HEK293 (cell line): ENCODE results near the gene KIAA1671.

ENCODE experiments used
- CTCF ChIA-PET: fragments of 350-600 bp; formaldehyde crosslinking; extraction: SDS; loops from one replicate; lab custom pipeline; 2021; ENCODE audit warnings: antibody characterized with exemption; lab: Yijun Ruan, JAX
- POLR2A ChIA-PET: fragments of 300-600 bp; formaldehyde crosslinking; extraction: SDS; loops from one replicate; lab custom pipeline; 2020; ENCODE audit warnings: antibody characterized with exemption, inconsistent platforms; lab: Yijun Ruan, JAX
- H3K27ac ChIP-seq: fragments of 200-500 bp; sonication (Bioruptor generic); 2 replicates; pipeline ENCODE4 v1.5.1; 2014; ENCODE audit warnings: low read depth, low read length, control low read depth, inconsistent platforms; ENCODE audit errors: extremely low read depth
- H3K36me3 ChIP-seq, 2 experiments: fragments of 200-500 bp in 1 of 2; sonication (Bioruptor generic) in 1 of 2; 1 replicate in 1 of 2; 2 replicates in 1 of 2; pipeline ENCODE4 v1.5.1; 2014 to 2017; ENCODE audit warnings: inconsistent platforms in 2 of 2, low read length in 2 of 2; ENCODE audit not compliant: control insufficient read depth in 2 of 2, insufficient read depth in 1 of 2
- H3K4me1 ChIP-seq: fragments of 200-500 bp; sonication (Bioruptor generic); 2 replicates; pipeline ENCODE4 v1.5.1; 2014; ENCODE audit warnings: mild to moderate bottlenecking, low read length, inconsistent platforms; ENCODE audit not compliant: control insufficient read depth, insufficient read depth
- H3K4me3 ChIP-seq: 2 replicates; pipeline ENCODE4 v1.5.1; 2011; ENCODE audit warnings: low read depth, mild to moderate bottlenecking, control low read depth, low read length, moderate library complexity
- H3K9me3 ChIP-seq: fragments of 200-500 bp; sonication (Bioruptor generic); 2 replicates; pipeline ENCODE4 v1.5.1; 2014; ENCODE audit warnings: low read depth, low read length, inconsistent platforms; ENCODE audit not compliant: control insufficient read depth, insufficient read depth
- EGR2 ChIP-seq: fragments of 450-650 bp; formaldehyde crosslinking; IDR thresholded peaks from 2 replicates; pipeline ENCODE4 v1.5.1; 2016; ENCODE audit warnings: low read depth, missing biosample characterization, missing genetic modification characterization
- ZBTB17 ChIP-seq: fragments of 450-650 bp; formaldehyde crosslinking; IDR thresholded peaks from 2 replicates; pipeline ENCODE4 v1.5.1; 2016; ENCODE audit warnings: missing biosample characterization, missing genetic modification characterization
- ZNF202 ChIP-seq: fragments of 450-650 bp; formaldehyde crosslinking; IDR thresholded peaks from 2 replicates; pipeline ENCODE4 v1.5.1; 2016; ENCODE audit warnings: missing biosample characterization, missing genetic modification characterization, borderline replicate concordance
- ZNF366 ChIP-seq: fragments of 450-650 bp; formaldehyde crosslinking; conservative IDR thresholded peaks from 2 replicates; pipeline ENCODE4 v1.5.1; 2016; ENCODE audit warnings: missing biosample characterization, missing genetic modification characterization
- ZNF561 ChIP-seq: fragments of 450-650 bp; IDR thresholded peaks from 2 replicates; pipeline ENCODE4 v1.5.1; 2018; ENCODE audit warnings: missing biosample characterization, missing genetic modification characterization, borderline replicate concordance
- ZNF664 ChIP-seq: fragments of 450-650 bp; formaldehyde crosslinking; IDR thresholded peaks from 2 replicates; pipeline ENCODE4 v1.5.1; 2016; ENCODE audit warnings: missing biosample characterization, missing genetic modification characterization
- ZNF776 ChIP-seq: fragments of 450-650 bp; formaldehyde crosslinking; IDR thresholded peaks from 2 replicates; pipeline ENCODE4 v1.5.0; 2017; ENCODE audit warnings: missing biosample characterization, missing genetic modification characterization, borderline replicate concordance
- TF ChIP-seq, protein P1 (sequence below): fragments of 450-650 bp; IDR thresholded peaks from 2 replicates; pipeline ENCODE4 v1.5.1; 2018; ENCODE audit warnings: missing biosample characterization, mild to moderate bottlenecking, missing genetic modification characterization
- TF ChIP-seq, protein P2 (sequence below): fragments of 450-650 bp; formaldehyde crosslinking; IDR thresholded peaks from 2 replicates; pipeline ENCODE4 v1.5.1; 2017; ENCODE audit warnings: missing biosample characterization, mild to moderate bottlenecking, missing genetic modification characterization, moderate library complexity
- TF ChIP-seq, protein P3 (sequence below): fragments of 450-650 bp; formaldehyde crosslinking; IDR thresholded peaks from 2 replicates; pipeline ENCODE4 v1.5.1; 2016; ENCODE audit warnings: missing biosample characterization, missing genetic modification characterization, borderline replicate concordance
- TF ChIP-seq, protein P4 (sequence below): fragments of 450-650 bp; formaldehyde crosslinking; IDR thresholded peaks from 2 replicates; pipeline ENCODE4 v1.5.1; 2016; ENCODE audit warnings: missing biosample characterization, missing genetic modification characterization, low read depth
- TF ChIP-seq, protein P5 (sequence below): fragments of 450-650 bp; formaldehyde crosslinking; IDR thresholded peaks from 2 replicates; pipeline ENCODE4 v1.5.1; 2016; ENCODE audit warnings: missing biosample characterization, missing genetic modification characterization

Gene KIAA1671

DNA sequence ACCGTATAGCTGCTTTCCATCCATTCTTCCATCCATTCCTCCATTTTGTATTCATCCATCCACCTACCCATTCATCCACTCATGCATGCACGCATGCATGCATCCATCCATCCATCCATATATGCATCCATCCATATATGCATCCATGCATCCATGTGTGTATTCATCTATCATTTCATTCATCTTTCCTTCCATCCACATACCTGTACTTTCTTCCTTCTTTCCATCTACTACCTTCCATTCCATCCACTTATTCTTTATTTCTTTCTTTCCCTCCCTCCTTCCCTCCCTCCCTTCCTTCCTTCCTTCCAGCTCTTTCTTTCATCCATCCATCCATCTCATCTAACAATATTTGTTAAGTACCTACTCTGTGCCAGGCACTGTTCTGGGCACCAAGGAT is 19.9 kb downstream of the KIAA1671 start:
- Histone ChIP-seq H3K36me3 (no peaks in the 10 kb centered on the region), H3K9me3 (no peaks in the 10 kb centered on the region), H3K27ac (no peak overlapping the region), H3K4me1 (no peaks in the 10 kb centered on the region), H3K4me3 (no peak overlapping the region)
- CTCF ChIA-PET, result interaction anchor here (0.9 kb wide), 1 partner anchor 76 kb away, joined by 3 read pairs; no protein-coding TSS in a partner anchor
- TF ChIP-seq, protein P1, sequence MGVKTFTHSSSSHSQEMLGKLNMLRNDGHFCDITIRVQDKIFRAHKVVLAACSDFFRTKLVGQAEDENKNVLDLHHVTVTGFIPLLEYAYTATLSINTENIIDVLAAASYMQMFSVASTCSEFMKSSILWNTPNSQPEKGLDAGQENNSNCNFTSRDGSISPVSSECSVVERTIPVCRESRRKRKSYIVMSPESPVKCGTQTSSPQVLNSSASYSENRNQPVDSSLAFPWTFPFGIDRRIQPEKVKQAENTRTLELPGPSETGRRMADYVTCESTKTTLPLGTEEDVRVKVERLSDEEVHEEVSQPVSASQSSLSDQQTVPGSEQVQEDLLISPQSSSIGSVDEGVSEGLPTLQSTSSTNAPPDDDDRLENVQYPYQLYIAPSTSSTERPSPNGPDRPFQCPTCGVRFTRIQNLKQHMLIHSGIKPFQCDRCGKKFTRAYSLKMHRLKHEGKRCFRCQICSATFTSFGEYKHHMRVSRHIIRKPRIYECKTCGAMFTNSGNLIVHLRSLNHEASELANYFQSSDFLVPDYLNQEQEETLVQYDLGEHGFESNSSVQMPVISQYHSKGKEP (tag by site-specific recombination), result peak; percentile 50; the same call in 1 of the 2 replicates
- peak; percentile 98 for TF ChIP-seq ZNF366 (tag by site-specific recombination)
- TF ChIP-seq, protein P2, sequence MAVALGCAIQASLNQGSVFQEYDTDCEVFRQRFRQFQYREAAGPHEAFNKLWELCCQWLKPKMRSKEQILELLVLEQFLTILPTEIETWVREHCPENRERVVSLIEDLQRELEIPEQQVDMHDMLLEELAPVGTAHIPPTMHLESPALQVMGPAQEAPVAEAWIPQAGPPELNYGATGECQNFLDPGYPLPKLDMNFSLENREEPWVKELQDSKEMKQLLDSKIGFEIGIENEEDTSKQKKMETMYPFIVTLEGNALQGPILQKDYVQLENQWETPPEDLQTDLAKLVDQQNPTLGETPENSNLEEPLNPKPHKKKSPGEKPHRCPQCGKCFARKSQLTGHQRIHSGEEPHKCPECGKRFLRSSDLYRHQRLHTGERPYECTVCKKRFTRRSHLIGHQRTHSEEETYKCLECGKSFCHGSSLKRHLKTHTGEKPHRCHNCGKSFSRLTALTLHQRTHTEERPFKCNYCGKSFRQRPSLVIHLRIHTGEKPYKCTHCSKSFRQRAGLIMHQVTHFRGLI (tag by site-specific recombination), result no peak
- TF ChIP-seq, protein P3, sequence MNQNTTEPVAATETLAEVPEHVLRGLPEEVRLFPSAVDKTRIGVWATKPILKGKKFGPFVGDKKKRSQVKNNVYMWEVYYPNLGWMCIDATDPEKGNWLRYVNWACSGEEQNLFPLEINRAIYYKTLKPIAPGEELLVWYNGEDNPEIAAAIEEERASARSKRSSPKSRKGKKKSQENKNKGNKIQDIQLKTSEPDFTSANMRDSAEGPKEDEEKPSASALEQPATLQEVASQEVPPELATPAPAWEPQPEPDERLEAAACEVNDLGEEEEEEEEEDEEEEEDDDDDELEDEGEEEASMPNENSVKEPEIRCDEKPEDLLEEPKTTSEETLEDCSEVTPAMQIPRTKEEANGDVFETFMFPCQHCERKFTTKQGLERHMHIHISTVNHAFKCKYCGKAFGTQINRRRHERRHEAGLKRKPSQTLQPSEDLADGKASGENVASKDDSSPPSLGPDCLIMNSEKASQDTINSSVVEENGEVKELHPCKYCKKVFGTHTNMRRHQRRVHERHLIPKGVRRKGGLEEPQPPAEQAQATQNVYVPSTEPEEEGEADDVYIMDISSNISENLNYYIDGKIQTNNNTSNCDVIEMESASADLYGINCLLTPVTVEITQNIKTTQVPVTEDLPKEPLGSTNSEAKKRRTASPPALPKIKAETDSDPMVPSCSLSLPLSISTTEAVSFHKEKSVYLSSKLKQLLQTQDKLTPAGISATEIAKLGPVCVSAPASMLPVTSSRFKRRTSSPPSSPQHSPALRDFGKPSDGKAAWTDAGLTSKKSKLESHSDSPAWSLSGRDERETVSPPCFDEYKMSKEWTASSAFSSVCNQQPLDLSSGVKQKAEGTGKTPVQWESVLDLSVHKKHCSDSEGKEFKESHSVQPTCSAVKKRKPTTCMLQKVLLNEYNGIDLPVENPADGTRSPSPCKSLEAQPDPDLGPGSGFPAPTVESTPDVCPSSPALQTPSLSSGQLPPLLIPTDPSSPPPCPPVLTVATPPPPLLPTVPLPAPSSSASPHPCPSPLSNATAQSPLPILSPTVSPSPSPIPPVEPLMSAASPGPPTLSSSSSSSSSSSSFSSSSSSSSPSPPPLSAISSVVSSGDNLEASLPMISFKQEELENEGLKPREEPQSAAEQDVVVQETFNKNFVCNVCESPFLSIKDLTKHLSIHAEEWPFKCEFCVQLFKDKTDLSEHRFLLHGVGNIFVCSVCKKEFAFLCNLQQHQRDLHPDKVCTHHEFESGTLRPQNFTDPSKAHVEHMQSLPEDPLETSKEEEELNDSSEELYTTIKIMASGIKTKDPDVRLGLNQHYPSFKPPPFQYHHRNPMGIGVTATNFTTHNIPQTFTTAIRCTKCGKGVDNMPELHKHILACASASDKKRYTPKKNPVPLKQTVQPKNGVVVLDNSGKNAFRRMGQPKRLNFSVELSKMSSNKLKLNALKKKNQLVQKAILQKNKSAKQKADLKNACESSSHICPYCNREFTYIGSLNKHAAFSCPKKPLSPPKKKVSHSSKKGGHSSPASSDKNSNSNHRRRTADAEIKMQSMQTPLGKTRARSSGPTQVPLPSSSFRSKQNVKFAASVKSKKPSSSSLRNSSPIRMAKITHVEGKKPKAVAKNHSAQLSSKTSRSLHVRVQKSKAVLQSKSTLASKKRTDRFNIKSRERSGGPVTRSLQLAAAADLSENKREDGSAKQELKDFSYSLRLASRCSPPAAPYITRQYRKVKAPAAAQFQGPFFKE (tag by site-specific recombination), result no peak
- TF ChIP-seq ZBTB17 (tag by site-specific recombination), result peak; percentile 25; the same call in 1 of the 2 replicates
- TF ChIP-seq ZNF202, result no peak
- TF ChIP-seq ZNF776, result no peak
- TF ChIP-seq ZNF664 (tag by site-specific recombination), result peak; percentile 78
- TF ChIP-seq, protein P4, sequence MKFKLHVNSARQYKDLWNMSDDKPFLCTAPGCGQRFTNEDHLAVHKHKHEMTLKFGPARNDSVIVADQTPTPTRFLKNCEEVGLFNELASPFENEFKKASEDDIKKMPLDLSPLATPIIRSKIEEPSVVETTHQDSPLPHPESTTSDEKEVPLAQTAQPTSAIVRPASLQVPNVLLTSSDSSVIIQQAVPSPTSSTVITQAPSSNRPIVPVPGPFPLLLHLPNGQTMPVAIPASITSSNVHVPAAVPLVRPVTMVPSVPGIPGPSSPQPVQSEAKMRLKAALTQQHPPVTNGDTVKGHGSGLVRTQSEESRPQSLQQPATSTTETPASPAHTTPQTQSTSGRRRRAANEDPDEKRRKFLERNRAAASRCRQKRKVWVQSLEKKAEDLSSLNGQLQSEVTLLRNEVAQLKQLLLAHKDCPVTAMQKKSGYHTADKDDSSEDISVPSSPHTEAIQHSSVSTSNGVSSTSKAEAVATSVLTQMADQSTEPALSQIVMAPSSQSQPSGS (tag by site-specific recombination), result no peak
- POLR2A ChIA-PET, result no interaction called here

DNA sequence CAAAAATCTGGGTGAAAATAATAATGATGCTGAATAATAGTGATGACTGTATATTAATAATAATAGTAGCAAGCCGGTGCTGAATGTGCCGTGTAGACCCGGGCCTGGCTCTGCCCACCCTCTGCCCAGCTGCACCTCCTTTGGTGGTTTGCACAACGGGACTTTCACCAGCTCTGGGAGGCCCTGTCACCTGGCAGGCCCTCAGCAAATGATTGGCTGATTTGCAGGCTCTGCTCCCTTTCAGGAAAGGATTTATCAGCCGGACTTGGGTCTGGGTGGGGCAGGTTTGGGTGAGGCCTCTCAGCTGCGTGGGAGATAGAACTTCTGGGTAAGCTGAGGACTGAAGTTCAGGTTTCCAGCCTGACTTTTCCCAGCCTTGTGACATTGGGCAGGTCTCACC is 21.4 kb downstream of the KIAA1671 start:
- Histone ChIP-seq H3K4me3 (no peak overlapping the region), H3K27ac (no peak overlapping the region), H3K36me3 (no peaks in the 10 kb centered on the region), H3K9me3 (no peaks in the 10 kb centered on the region), H3K4me1 (no peaks in the 10 kb centered on the region)
- CTCF ChIA-PET, result interaction anchor here (0.6 to 1.0 kb wide), 2 partner anchors 77 to 204 kb away, joined by 3 to 4 read pairs; no protein-coding TSS in a partner anchor
- POLR2A ChIA-PET, result no interaction called here
- TF ChIP-seq, protein P5, sequence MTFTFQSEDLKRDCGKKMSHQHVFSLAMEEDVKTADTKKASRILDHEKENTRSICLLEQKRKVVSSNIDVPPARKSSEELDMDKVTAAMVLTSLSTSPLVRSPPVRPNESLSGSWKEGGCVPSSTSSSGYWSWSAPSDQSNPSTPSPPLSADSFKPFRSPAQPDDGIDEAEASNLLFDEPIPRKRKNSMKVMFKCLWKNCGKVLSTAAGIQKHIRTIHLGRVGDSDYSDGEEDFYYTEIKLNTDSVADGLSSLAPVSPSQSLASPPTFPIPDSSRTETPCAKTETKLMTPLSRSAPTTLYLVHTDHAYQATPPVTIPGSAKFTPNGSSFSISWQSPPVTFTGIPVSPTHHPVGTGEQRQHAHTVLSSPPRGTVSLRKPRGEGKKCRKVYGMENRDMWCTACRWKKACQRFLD, result no peak
- TF ChIP-seq ZNF561 (no peak), EGR2 (tag by site-specific recombination) (no peak)
- TF ChIP-seq, protein P3 (tag by site-specific recombination), result no peak
